Ovary (tissue), 9 donors: ENCODE measurements around the gene NKX2-2. TPM values are rescaled to one million over a fixed set of nuclear protein-coding genes. Genes with fewer than 3 reads are reported as not detected.

Experiments used
- DNase-seq, 5 donors: peaks; one replicate each; pipeline ENCODE4 v3.0.0-alpha.2; 2019 to 2020
- H3K27ac ChIP-seq, 2 donors: fragments of 200-600 bp; one replicate each; pipeline versions ENCODE4 v1.5.1 to v1.8.0; 2019 to 2022
- H3K27me3 ChIP-seq: fragments of 200-600 bp; one replicate; pipeline ENCODE4 v1.8.0; 2022
- H3K36me3 ChIP-seq: fragments of 200-600 bp; sonication (generic); one replicate; pipeline ENCODE4 v1.5.1; 2019
- H3K4me1 ChIP-seq: one replicate; pipeline ENCODE4 v1.8.1; 2013; ENCODE audit warnings: mild to moderate bottlenecking, moderate library complexity; ENCODE audit not compliant: insufficient read depth
- H3K4me3 ChIP-seq: fragments of 200-600 bp; sonication (generic); one replicate; pipeline ENCODE4 v1.5.1; 2017
- H3K9me3 ChIP-seq, 2 donors: fragments of 200-600 bp in 1 of 2; sonication (generic) in 1 of 2; one replicate each; pipeline versions ENCODE4 v1.5.1 to v1.8.1; 2013 to 2019; ENCODE audit warnings: mild to moderate bottlenecking in 1 of 2, moderate library complexity in 1 of 2
- EP300 ChIP-seq: sonication (generic); formaldehyde crosslinking; IDR thresholded peaks from one replicate; pipeline ENCODE4 v1.6.1; 2017; ENCODE audit warnings: antibody characterized with exemption
- POLR2A ChIP-seq: fragments of 450-650 bp; IDR thresholded peaks from one replicate; pipeline ENCODE4 v1.6.1; 2017; ENCODE audit warnings: antibody characterized with exemption, mild to moderate bottlenecking, moderate library complexity
- WGBS, 3 donors: extraction: QIAGEN DNeasy Blood & Tissue Kit in 1 of 3; methylation state at CpG; one replicate each; pipeline versions ENCODE4 v1.1.5 to v1.1.7; 2013 to 2017; 5-methylcytosine and 5-hydroxymethylcytosine counted together
- intact Hi-C, 4 donors: fragments of 100-400 bp; cut with DNase I; formaldehyde crosslinking; loops; one replicate each; pipeline versions ENCODE4 v1.11.0 to v1.15.1; 2022 to 2023
- polyA plus RNA-seq, 2 donors: library from polyadenylated mRNA; stranded (reverse); fragments of 200-250 nt in 1 of 2; fragments of 350-450 nt in 1 of 2; fragmentation: Illumina TruSeq in 1 of 2; extraction: RNeasy Lipid Tissue Mini Kit (QIAGEN cat#74804) in 1 of 2; gene quantifications; one replicate each; pipeline ENCODE4 v1.2.3, GENCODE V29; 2013 to 2014
- total RNA-seq, 7 donors: library from RNA; depleted of rRNA in 2 of 7; stranded (reverse); fragments of >200 nt in 2 of 7; fragmentation: NEBNext Ultra II Directional in 3 of 7; extraction: Animal tissue kit (Norgen Biotek cat#: 25700) in 3 of 7; gene quantifications; one replicate each; pipeline versions ENCODE4 v1.1.0 to v1.2.4, GENCODE V29; 2016 to 2023
- TF ChIP-seq, protein P1 (sequence below), 3 donors: fragments of 450-650 bp in 2 of 3; fragments of 200-600 bp in 1 of 3; IDR thresholded peaks; one replicate each; pipeline versions ENCODE4 v1.5.1 to v1.8.0; 2016 to 2022; ENCODE audit warnings: antibody characterized with exemption in 3 of 3, mild to moderate bottlenecking in 1 of 3
- donor health status: DM: no; HTN: no; CAD: no; lungs with moderate emphysema.
- donor health status: DM: no; HTN: no; CAD: no.
- donor health status: Bipolar disorder and iron deficiency.
- donor health status: DM: yes; HTN: yes; CAD: no.
- donor health status: DM: no; HTN: no; CAD: no.
- donor health status: DM: yes; HTN: yes; CAD: no.

The NKX2-2 gene
- total and polyA plus RNA-seq, 9 donors = not detected

DNA sequence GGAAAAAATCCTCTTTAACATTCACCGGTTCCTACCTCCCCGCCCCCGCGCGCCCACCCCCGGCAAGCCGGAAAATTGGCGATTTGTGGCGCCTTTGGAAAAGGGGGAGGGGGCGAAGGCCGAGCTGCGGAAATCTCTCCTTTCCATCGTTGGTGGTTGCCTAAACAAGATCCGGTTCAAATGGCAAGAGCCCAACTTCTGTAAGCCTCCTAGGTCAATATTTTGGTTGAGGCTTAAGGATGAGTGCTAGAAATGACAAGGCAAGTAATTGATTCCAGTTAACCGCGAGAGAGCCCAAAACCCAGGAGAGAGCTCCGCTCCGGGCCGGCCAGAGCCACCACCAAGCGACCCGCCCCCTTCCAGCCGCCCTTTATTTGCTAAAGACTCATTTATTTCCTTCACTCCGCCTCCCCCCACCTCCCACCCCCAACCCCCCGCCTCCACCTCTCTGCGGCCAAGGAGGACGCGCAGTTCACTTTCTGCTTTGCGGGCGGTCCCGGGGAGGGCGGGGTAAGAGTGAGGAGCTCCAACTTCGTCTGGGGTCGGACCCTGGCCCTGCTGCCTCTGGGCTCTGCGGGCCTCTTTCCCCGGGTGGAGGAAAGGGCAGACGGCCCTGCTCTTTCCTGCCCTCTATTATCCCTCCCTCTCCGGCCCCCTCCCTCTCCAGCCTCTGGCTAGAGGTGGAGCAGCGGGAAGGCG, 838 bp upstream of the NKX2-2 start:
- TF ChIP-seq POLR2A (no peak), EP300 (no peak)
- TF ChIP-seq, protein P1, sequence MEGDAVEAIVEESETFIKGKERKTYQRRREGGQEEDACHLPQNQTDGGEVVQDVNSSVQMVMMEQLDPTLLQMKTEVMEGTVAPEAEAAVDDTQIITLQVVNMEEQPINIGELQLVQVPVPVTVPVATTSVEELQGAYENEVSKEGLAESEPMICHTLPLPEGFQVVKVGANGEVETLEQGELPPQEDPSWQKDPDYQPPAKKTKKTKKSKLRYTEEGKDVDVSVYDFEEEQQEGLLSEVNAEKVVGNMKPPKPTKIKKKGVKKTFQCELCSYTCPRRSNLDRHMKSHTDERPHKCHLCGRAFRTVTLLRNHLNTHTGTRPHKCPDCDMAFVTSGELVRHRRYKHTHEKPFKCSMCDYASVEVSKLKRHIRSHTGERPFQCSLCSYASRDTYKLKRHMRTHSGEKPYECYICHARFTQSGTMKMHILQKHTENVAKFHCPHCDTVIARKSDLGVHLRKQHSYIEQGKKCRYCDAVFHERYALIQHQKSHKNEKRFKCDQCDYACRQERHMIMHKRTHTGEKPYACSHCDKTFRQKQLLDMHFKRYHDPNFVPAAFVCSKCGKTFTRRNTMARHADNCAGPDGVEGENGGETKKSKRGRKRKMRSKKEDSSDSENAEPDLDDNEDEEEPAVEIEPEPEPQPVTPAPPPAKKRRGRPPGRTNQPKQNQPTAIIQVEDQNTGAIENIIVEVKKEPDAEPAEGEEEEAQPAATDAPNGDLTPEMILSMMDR (IDR thresholded peaks at IDR 0.05) = no peak
- Histone ChIP-seq H3K27ac (no peak overlapping the region), H3K36me3 (no peaks in the 10 kb centered on the region), H3K4me3 (no peak overlapping the region), H3K27me3 (peaks cover 3% of the 10 kb centered on the region), H3K4me1 (peaks cover 10% of the 10 kb centered on the region), H3K9me3 (no peaks in the 10 kb centered on the region)
- DNase-seq = no peak
- intact Hi-C loops = no loop called here
- WGBS, 3 donors = 2 to 3% (median 2%) methylated on average over 38 to 39 of the region's 39 CpGs

DNA sequence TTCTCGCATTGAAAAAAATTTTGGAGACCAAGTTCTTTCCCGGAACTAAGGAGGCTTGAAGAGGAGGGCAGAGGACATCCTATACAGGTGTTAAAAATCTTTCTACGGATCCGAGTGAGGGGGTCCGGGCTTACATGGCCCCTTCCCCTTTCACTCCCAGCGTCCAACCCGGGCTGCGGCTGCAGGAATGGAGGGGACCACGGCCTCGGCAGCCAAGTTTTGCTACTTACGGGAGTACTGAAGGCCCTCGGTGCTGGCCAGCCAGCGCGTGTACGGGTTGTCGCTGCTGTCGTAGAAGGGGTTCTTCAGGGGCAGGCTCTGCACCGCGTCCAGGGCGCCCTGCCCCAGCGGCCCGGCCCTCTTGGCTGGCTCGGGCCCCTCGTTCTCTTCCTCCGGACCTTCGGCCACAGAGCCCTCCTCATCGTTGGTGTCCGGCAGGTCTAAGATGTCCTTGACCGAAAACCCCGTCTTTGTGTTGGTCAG, 642 bp downstream of the NKX2-2 start:
- 3 to 4% (median 3%) methylated on average over 25 to 30 of the region's 30 CpGs for WGBS, 3 donors
- intact Hi-C loops = no loop called here
- peaks cover 3% of the 10 kb centered on the region for H3K27me3 ChIP-seq
- DNase-seq = no peak
- no peak overlapping the region for H3K27ac ChIP-seq
- no peaks in the 10 kb centered on the region for H3K36me3 ChIP-seq
- TF ChIP-seq, protein P1 (IDR thresholded peaks at IDR 0.05) = no peak
- TF ChIP-seq POLR2A = no peak
- TF ChIP-seq EP300 = no peak
- peaks cover 10% of the 10 kb centered on the region for H3K4me1 ChIP-seq
- no peak overlapping the region for H3K4me3 ChIP-seq
- no peaks in the 10 kb centered on the region for H3K9me3 ChIP-seq

DNA sequence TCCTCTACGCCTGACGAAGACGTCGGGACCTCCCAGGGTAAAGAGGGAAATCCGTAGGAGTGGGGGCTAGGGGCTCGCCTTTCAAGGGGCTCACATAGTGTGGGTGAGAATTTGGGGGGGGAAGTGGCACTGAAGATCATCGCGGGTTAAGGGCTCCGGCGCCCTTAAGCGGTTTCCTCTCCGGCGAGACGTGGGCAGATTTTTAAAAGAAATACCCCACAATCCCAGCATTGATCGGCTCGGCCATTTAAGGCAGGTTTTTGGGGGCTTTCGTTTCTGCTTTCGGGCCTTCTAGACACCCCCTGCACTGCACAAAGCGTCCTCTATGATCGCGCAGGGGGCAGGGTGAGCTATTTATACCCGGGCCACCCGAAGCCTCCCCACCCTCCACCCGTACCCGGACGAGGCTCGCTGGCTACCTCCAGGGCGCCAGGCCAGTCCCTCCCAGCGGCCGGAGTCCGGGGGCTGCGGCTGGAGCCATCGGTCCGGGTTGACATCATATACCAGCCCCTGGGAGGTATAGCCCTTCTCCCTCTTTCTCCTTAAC, 1.2 kb downstream of the NKX2-2 start:
- Histone ChIP-seq H3K36me3 (no peaks in the 10 kb centered on the region), H3K27ac (no peak overlapping the region), H3K9me3 (no peaks in the 10 kb centered on the region), H3K27me3 (peaks cover 3% of the 10 kb centered on the region), H3K4me3 (no peak overlapping the region), H3K4me1 (peaks cover 10% of the 10 kb centered on the region)
- intact Hi-C loops = no loop called here
- TF ChIP-seq EP300 = no peak
- TF ChIP-seq, protein P1 (IDR thresholded peaks at IDR 0.05) = no peak
- TF ChIP-seq POLR2A = no peak
- no peak for DNase-seq
- WGBS, 3 donors = 1 to 3% (median 1%) methylated on average over 33 to 34 of the region's 34 CpGs

DNA sequence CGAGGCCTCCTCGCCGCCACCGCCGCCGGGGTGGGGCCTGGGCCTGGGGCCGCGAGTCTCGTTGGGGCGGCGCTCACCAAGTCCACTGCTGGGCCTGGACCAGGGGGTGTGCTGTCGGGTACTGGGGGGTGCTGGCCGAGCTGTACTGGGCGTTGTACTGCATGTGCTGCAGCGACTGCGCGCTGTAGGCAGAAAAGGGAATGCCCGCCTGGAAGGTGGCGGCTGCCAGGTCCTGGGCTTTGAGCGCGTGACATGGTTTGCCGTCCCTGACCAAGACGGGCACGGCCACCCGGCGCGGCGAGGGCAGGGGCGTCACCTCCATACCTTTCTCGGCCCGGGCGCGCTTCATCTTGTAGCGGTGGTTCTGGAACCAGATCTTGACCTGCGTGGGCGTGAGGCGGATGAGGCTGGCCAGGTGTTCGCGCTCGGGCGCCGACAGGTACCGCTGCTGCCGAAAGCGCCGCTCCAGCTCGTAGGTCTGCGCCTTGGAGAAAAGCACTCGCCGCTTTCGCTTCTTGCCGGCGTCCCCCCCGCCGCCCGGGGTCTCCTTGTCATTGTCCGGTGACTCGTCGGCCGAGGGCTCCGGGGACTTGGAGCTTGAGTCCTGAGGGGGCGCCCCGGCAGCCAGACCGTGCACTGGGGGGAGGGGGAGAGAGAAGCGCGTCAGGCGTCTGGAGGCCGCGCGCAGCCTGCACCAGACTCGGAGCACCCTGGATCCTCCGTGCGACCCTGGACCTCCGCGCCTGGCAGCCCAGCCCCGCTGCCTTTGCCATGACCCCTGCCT, 1.8 kb downstream of the NKX2-2 start:
- TF ChIP-seq, protein P1 (IDR thresholded peaks at IDR 0.05) = no peak
- TF ChIP-seq EP300 (no peak), POLR2A (no peak)
- intact Hi-C loops = no loop called here
- peaks cover 10% of the 10 kb centered on the region for H3K4me1 ChIP-seq
- DNase-seq = no peak
- no peak overlapping the region for H3K27ac ChIP-seq
- no peaks in the 10 kb centered on the region for H3K9me3 ChIP-seq
- no peak overlapping the region for H3K4me3 ChIP-seq
- 7 to 13% (median 8%) methylated on average over 27 to 76 of the region's 76 CpGs for WGBS, 3 donors
- H3K36me3 ChIP-seq = no peaks in the 10 kb centered on the region
- peaks cover 3% of the 10 kb centered on the region for H3K27me3 ChIP-seq
